GM19239 (cell line): Measurements from ENCODE around the gene ABL1.

Source experiments
- DNase-seq: peaks from one replicate; pipeline ENCODE4 v3.0.0; 2011; ENCODE audit warnings: low spot score; ENCODE audit not compliant: insufficient read length
- FAIRE-seq: peaks from 2 replicates; lab custom pipeline; 2011; peaks lifted over from hg19 to GRCh38; lab: Jason Lieb, UNC

The ABL1 gene

DNA sequence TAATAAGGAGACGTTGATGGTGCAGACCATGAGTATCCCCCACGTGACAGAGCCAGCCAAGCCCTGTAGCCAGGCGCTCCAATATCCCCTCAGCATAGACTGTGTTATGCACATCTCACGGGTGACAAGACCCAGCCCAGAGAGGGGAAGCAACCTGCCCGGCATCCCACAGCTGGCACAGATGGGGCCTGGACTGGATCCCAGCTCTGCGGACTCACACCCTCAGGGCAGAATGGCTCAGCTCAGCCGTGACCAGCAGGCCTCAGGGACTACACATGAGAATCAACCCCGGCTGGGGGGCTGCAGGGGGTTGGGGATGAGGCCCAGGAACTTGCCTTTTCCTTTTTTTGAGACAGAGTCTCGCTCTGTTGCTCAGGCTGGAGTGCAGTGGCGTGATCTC lies 92.3 kb downstream of the ABL1 start:
- FAIRE-seq: no peak

DNA sequence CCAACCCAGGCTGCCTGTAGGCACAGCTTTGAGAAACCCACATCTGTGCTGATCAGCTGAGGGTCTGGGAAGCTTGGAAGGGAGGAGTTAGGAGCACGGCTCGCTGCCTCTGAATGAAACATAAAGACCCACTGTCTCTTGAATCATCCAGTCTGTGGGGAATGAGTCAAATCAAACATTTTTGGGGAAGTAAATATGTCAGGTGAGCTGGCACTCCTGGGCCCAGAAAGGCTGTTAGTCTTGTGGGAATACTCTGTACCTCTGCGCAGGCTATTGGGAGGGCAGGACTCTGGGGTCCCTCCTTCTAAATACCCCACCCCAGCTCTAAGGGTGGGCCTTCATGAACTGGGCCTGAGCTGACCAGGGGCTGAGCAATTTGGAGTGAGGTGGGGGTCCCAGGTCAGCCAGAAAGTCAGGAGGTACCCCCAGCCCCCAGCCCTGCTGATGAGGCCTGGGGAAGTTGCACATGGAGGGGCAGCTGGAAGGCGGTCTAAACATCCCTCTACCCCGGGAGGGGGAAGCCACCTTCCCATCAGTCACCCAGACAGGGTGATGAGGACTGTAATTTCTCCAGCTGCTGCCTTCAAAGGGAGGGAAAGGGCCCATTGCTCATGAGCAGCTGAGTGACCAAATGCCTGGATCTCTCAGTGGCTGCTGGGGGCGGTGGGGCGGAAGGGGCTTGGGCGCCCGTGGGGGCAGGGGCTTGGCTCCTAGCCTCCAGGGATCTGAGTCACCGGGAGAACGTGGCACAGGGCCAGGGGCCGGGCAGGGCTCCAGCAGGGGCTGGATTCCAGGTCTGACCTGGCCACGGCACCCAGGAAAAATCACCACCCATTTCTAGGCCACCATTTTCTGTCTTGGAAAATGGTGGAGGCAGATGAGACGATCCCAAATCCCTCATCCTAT lies 93.2 kb downstream of the ABL1 start:
- DNase-seq (peak; percentile 48), FAIRE-seq (no peak)

More for the DNA sequence above, 92.3 kb downstream of the ABL1 start:
- no peak for DNase-seq

- DNase-seq: no peak
- FAIRE-seq: no peak
Measured at GRCh38 chr9:130929571-130930038, 94.6 kb downstream of the ABL1 start.

- DNase-seq (no peak), FAIRE-seq (no peak)
Measured at GRCh38 chr9:130930132-130930803, 95.2 kb downstream of the ABL1 start.

DNA sequence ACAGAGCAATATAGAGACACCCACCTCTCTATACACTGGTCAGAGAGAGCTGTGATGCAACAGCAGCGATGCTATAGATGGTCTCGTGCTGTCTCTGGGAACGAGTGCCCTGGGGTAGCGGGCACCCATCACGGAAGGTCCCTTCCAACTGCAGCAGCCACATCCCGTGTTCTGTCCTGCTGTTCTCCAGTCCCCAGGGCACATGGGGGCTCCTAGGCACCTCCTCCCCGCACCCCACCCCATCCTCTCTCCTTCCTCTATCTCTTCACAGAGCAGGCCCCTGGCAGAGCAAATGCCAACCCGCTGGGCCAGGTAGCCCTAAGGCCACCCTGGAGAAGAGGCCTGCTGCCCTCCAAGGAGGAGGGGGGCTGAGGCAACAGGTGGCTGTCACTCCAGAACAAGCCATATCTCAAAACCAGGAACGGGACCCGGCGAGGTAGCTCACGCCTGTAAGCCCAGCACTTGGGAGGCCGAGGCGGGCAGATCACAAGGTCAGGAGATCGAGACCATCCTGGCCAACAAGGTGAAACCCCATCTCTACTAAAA lies 95.8 kb downstream of the ABL1 start:
- DNase-seq (no peak), FAIRE-seq (no peak)

GRCh38 chr9:130931508-130932254 lies 96.6 kb downstream of the ABL1 start:
- DNase-seq (peak; percentile 71), FAIRE-seq (no peak)

GRCh38 chr9:130932255-130933079 lies 97.4 kb downstream of the ABL1 start:
- no peak for FAIRE-seq
- no peak for DNase-seq

DNA sequence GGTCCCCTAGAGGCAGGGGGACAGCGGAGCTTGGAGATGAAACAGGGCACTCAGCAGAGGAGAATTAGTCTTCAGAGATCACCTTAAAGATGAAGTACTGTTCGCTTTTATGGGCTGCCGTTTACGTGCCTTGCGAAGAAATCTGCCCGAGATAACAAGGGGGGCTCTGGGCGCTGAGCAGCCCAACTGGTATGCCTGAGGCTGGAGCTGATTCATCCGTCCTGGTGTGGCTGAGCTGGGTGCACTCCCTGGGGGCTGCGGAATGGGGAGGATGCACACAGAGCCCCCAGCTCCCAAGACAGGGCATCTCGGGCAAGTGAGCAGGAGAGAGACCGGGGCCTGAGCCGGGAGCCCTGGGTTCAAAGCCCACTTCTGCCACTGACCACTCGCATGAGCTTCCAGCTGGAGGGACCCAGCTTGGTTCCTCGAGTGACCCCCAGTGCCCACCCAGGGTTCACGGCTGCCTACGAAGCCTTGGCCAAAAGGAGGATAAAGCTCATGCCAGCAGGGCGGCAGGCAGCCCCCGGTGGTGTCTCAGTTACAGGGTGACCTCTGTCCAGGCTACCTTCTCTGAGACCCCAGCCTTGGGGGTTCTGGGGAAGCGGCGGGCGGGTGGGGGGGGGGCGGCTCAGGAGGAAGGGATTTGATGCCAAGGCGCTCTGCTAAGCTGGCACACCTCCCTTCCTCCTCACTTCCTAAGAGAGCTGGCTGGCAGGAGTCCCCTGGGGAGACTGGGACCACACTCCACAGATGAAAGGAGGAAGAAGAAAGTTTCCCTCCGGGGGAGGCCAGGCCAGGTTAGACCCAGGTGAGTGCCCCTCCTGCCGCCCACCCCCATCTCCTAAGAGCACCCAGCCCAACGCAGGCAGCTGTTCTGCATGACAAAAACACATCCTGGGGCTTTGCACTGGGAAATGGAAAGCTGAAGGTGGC lies 98.3 kb downstream of the ABL1 start:
- FAIRE-seq (no peak), DNase-seq (no peak)

DNA sequence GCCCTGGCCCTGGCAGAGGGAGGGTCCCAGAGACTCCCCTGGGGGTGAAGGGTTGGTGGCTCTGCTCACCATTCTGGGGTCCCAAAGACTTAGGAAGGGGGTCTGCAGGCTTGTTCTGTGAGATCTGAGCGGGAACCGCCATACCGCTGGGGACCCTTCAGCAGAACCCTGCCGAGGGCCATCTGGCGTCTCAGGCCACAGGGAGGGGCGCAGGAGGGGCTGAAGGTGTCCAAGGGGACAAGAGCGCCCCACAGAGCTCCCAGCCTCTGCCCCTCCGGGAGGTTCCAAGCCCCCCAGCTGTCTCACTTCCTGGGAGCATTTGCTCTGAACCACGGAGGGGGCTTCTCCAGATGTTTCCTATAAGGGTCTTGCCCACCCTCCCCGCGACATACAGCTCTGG lies 99.2 kb downstream of the ABL1 start:
- FAIRE-seq (no peak), DNase-seq (no peak)

DNA sequence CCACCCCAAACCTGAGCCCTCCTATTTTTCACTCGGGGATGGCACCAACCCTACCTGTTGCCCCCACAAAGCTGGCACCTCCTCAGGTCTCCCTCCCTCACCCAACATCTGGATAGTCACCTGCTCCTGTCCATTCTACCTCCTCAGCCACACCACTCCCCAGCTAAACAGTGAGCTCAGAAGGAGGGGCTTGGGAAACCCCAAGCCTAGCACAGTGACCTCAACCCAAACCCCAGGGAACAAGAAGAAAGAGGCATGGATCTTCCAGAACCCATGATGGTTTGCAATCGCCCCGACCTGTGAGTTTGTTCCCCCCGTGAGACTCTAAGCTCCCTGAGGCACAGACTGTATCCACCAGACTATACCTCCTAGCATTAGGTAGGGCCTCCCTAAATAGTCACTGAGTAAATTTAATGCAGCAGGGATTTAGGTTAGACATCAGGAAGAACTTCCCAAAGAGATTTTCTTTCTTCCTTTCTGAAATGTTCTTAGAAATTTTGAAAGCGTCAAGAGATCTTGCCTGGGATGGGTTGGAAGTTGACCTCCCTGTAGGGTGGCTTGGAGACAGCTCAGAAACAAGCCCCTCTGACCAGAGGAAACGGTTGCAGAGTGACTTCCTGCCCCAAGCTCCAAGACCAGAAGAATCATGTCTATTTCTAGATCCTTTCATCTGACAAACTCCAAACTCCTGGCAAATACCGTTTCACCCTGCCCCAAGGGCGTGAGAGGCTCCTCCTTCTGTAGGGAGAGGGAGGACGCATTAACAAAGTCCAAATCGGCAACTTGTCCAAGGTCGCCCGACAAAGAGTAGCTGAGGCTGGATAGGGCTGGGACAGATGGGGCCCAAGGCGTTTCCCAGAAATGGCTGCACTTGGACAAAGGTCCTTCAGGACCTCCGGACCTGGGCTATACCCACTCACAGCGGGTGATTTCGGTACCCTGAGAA lies 99.9 kb downstream of the ABL1 start:
- DNase-seq (no peak), FAIRE-seq (no peak)

DNA sequence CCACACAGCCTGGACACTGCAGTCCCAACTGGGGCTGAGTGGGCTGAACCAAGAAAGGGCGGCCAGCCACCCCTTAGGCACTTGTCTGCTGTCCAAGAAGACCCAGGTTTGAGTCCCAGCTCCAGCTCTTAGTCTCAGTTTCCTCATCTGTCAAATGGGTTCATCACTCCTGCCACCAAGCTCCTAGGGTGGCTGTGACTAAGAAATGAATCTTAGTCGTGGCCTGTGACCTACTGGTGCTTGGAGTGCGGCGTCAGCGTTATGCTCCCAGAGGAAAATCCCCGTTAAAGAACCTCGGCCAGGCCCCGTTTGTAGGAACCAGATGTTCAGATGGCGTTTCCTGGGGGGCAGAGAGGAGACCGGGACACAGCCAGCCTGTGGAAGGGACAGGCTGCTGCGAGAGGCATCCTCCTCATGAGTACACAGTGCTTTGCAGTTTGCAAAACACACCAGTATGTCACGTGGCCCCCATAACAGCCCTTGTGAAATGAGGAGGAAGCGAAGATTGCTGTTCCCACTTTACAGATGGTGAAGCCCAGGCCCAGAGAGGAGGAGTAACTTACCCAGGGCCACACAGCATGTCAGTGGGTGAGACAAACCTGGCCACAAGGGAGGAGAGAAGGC lies 100.7 kb downstream of the ABL1 start:
- FAIRE-seq (no peak), DNase-seq (no peak)

DNA sequence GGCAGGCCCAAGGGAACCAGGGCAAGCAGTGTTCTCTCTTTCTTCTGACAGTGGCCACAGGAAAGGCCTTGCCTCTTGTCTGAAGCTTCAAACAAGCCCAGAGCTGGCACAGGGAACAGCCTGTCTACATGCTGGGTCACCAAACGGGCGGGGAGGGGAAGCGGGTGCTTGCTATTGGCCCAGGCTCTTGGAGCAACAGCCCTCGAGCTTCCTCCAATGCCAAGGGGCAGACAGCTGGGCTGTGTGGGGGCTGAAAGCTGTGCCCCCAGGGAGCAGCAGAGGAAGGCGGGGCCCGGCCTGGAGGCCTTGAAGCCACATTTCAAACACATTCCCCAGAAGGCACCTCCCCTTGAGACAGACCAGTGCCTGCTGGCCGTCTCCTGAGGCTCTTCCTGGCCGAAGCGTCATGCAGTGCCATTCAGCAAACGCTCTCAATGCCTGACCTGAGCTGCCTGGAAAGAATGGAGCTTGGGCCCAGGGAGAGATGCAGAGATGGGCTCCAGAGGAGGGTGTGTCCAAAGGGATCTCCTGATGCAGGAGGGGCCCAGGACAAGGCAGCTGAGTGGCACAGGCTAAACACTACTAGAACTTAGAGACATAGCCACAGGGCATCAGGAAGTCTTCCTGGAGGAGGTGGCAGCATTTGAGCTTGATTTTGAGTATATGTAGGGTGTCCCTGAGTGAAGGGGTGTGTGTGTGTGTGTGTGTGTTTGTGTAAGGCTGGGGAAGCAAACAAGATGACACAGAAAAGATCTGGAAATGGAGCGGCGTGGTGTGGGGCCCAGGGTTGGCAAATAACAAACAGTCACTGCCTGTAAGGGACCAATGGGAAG lies 101.4 kb downstream of the ABL1 start:
- FAIRE-seq (no peak), DNase-seq (no peak)
